Panc1 (cell line): ENCODE results near the gene ANAPC1. TPM values are rescaled to one million over a fixed set of nuclear protein-coding genes. Genes with fewer than 3 reads are reported as not detected.

Source experiments
- ATAC-seq: fragments of 200-7000 bp; cut with Tn5 transposase; 2 replicates; pipeline ENCODE4 v1.9.1; 2020; ENCODE audit warnings: mild to moderate bottlenecking, moderate library complexity
- BruUV-seq: library from RNA; stranded (reverse); fragments of 400-500 nt; replicated peaks from 2 replicates; lab custom pipeline; 2021; lab: Mats Ljungman, UMichigan
- CTCF ChIA-PET: fragments of 300-600 bp; sonication (Branson Sonifier 250); formaldehyde crosslinking; loops from one replicate; lab custom pipeline; 2022; ENCODE audit warnings: antibody characterized with exemption; lab: Charles Lee
- POLR2A ChIA-PET: fragments of 300-600 bp; sonication (Branson Sonifier 250); formaldehyde crosslinking; loops from one replicate; lab custom pipeline; 2022; ENCODE audit warnings: antibody characterized with exemption; lab: Charles Lee
- DNase-seq: peaks from one replicate; pipeline ENCODE4 v3.0.0-alpha.2; 2010; ENCODE audit warnings: low read depth, low spot score
- H3K27ac ChIP-seq: 2 replicates; pipeline ENCODE4 v1.5.1; 2011; ENCODE audit warnings: mild to moderate bottlenecking, low read length, inconsistent platforms
- H3K27me3 ChIP-seq: fragments of 200-500 bp; sonication (Bioruptor generic); 2 replicates; pipeline ENCODE4 v1.6.0; 2014; ENCODE audit warnings: low read length, inconsistent platforms; ENCODE audit not compliant: control insufficient read depth, insufficient read depth
- H3K36me3 ChIP-seq: fragments of 200-500 bp; sonication (Bioruptor generic); 2 replicates; pipeline ENCODE4 v1.5.1; 2014; ENCODE audit warnings: inconsistent platforms, mild to moderate bottlenecking, low read length, moderate library complexity; ENCODE audit not compliant: control insufficient read depth, insufficient read depth
- H3K4me1 ChIP-seq: 2 replicates; pipeline ENCODE4 v1.5.1; 2011; ENCODE audit warnings: inconsistent platforms, mild to moderate bottlenecking, low read length, moderate library complexity; ENCODE audit not compliant: control insufficient read depth, insufficient read depth
- H3K4me3 ChIP-seq, 2 experiments: 2 replicates each; pipeline ENCODE4 v1.5.1; 2011 to 2012; ENCODE audit warnings: low read depth in 2 of 2, low read length in 2 of 2, mild to moderate bottlenecking in 2 of 2, inconsistent platforms in 1 of 2, moderate library complexity in 1 of 2
- H3K9me3 ChIP-seq: fragments of 200-500 bp; sonication (Bioruptor generic); 2 replicates; pipeline ENCODE4 v1.5.1; 2014; ENCODE audit warnings: low read depth, mild to moderate bottlenecking, inconsistent platforms, low read length, moderate library complexity; ENCODE audit not compliant: control insufficient read depth, insufficient read depth
- POLR2AphosphoS5 ChIP-seq: IDR thresholded peaks from 2 replicates; pipeline ENCODE4 v1.6.1; 2012; ENCODE audit warnings: mild to moderate bottlenecking, low read depth, low read length, moderate library complexity
- SIN3A ChIP-seq: IDR thresholded peaks from 2 replicates; pipeline ENCODE4 v1.6.1; 2012; ENCODE audit warnings: low read depth, mild to moderate bottlenecking, low read length, moderate library complexity, borderline replicate concordance; ENCODE audit not compliant: insufficient read depth
- TCF7L2 ChIP-seq: IDR thresholded peaks from 2 replicates; pipeline ENCODE4 v1.6.1; 2011; ENCODE audit warnings: mild to moderate bottlenecking, low read depth, low read length, inconsistent platforms
- in situ Hi-C: cut with HindIII; loops from 2 replicates; pipeline ENCODE4 v1.10.0; 2016; ENCODE audit warnings: low sequenced_read_pairs, low pct_unique_long_range_greater_than_20kb
- intact Hi-C: fragments of 100-400 bp; cut with micrococcal nuclease; formaldehyde crosslinking; loops from one replicate; pipeline ENCODE4 v1.10.0; 2022; ENCODE audit not compliant: unreplicated experiment
- total RNA-seq: library from RNA; stranded (reverse); gene quantifications from one replicate; pipeline ENCODE4 v1.2.1, GENCODE V29; 2021; ENCODE audit not compliant: unreplicated experiment
- TF ChIP-seq, protein P1 (sequence below): fragments of 450-650 bp; IDR thresholded peaks from 2 replicates; pipeline ENCODE4 v1.5.1; 2017; ENCODE audit warnings: mild to moderate bottlenecking
- TF ChIP-seq, protein P2 (sequence below), 2 experiments: IDR thresholded peaks; 2 replicates each; pipeline ENCODE4 v1.6.1; 2011 to 2012; ENCODE audit warnings: low read depth in 2 of 2, control low read depth in 1 of 2, low read length in 1 of 2, mild to moderate bottlenecking in 1 of 2, moderate library complexity in 1 of 2; ENCODE audit not compliant: insufficient read depth in 1 of 2

Gene ANAPC1
- total RNA-seq, 1 experiment from 2014 or later: 75.1 TPM

DNA sequence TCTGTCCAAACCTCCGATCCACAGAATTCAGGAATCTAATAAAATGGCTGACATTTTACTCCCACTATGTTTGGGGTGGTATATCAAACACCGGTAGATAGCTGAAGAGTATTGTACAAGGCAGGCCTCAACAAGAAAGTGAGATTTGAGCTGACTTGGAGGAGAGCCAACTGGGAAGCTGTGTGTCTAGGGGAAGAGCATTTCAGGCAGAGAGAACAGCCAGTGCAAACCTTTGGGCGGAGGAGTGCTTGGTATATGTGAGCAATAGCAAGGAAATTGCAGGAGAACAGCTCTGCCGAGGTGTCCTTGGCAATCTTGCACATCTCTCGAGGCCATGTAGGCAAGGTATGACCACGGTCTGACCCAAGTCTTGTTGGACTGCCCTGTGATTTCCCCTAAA, 12.6 kb upstream of the ANAPC1 start:
- ATAC-seq: no peak
- TF ChIP-seq SIN3A (no peak), TCF7L2 (no peak), POLR2AphosphoS5 (no peak)
- TF ChIP-seq, protein P1, sequence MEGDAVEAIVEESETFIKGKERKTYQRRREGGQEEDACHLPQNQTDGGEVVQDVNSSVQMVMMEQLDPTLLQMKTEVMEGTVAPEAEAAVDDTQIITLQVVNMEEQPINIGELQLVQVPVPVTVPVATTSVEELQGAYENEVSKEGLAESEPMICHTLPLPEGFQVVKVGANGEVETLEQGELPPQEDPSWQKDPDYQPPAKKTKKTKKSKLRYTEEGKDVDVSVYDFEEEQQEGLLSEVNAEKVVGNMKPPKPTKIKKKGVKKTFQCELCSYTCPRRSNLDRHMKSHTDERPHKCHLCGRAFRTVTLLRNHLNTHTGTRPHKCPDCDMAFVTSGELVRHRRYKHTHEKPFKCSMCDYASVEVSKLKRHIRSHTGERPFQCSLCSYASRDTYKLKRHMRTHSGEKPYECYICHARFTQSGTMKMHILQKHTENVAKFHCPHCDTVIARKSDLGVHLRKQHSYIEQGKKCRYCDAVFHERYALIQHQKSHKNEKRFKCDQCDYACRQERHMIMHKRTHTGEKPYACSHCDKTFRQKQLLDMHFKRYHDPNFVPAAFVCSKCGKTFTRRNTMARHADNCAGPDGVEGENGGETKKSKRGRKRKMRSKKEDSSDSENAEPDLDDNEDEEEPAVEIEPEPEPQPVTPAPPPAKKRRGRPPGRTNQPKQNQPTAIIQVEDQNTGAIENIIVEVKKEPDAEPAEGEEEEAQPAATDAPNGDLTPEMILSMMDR: no peak
- TF ChIP-seq, protein P2, sequence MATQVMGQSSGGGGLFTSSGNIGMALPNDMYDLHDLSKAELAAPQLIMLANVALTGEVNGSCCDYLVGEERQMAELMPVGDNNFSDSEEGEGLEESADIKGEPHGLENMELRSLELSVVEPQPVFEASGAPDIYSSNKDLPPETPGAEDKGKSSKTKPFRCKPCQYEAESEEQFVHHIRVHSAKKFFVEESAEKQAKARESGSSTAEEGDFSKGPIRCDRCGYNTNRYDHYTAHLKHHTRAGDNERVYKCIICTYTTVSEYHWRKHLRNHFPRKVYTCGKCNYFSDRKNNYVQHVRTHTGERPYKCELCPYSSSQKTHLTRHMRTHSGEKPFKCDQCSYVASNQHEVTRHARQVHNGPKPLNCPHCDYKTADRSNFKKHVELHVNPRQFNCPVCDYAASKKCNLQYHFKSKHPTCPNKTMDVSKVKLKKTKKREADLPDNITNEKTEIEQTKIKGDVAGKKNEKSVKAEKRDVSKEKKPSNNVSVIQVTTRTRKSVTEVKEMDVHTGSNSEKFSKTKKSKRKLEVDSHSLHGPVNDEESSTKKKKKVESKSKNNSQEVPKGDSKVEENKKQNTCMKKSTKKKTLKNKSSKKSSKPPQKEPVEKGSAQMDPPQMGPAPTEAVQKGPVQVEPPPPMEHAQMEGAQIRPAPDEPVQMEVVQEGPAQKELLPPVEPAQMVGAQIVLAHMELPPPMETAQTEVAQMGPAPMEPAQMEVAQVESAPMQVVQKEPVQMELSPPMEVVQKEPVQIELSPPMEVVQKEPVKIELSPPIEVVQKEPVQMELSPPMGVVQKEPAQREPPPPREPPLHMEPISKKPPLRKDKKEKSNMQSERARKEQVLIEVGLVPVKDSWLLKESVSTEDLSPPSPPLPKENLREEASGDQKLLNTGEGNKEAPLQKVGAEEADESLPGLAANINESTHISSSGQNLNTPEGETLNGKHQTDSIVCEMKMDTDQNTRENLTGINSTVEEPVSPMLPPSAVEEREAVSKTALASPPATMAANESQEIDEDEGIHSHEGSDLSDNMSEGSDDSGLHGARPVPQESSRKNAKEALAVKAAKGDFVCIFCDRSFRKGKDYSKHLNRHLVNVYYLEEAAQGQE (IDR thresholded peaks at IDR 0.05; ENCODE audit: insufficient read depth in 1 of 2, low read depth in 2 of 2, low read length in 1 of 2): no peak
- in situ Hi-C loops: no loop called here
- intact Hi-C loops: no loop called here
- no peak overlapping the region for H3K27ac ChIP-seq
- DNase-seq: no peak
- ChIA-PET CTCF (no interaction called here), POLR2A (no interaction called here)
- no peaks in the 10 kb centered on the region for H3K9me3 ChIP-seq
- no peaks in the 10 kb centered on the region for H3K27me3 ChIP-seq
- peaks cover 16% of the 10 kb centered on the region for H3K4me1 ChIP-seq
- no peak overlapping the region for H3K4me3 ChIP-seq
- no TSS peak for BruUV-seq
- H3K36me3 ChIP-seq: no peaks in the 10 kb centered on the region

DNA sequence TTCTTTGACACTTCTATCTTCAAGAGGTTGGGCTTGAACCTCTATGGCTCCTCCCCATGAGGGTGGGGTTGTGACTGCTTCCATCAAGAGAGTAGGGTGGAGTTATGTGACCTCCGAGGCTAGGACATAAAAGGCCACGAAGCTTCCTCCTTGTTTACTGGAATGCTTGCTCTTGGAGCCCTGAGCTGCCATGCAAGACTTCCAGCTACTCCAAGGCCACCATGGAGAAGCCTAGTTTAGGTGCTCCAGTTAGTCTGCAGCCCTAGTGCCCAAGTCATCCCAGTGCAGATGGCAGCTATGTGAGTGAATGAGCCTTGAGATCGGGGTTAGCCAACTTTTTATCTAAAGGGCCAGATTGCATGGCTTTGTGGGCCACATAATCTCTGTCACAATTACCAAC, 12.0 kb upstream of the ANAPC1 start:
- intact Hi-C loops (no loop called here), in situ Hi-C loops (no loop called here)
- no peak for TF ChIP-seq SIN3A
- TF ChIP-seq POLR2AphosphoS5: no peak
- TF ChIP-seq, protein P1: no peak
- TF ChIP-seq, protein P2 (IDR thresholded peaks at IDR 0.05; ENCODE audit: insufficient read depth in 1 of 2, low read depth in 2 of 2, low read length in 1 of 2): no peak
- no peak for TF ChIP-seq TCF7L2
- no peaks in the 10 kb centered on the region for H3K9me3 ChIP-seq
- H3K4me1 ChIP-seq: peaks cover 16% of the 10 kb centered on the region
- POLR2A ChIA-PET: no interaction called here
- CTCF ChIA-PET: no interaction called here
- no peaks in the 10 kb centered on the region for H3K36me3 ChIP-seq
- H3K27ac ChIP-seq: no peak overlapping the region
- ATAC-seq (no peak), DNase-seq (no peak)
- H3K27me3 ChIP-seq: no peaks in the 10 kb centered on the region
- no peak overlapping the region for H3K4me3 ChIP-seq
- no TSS peak for BruUV-seq
